Activated B cell treated with CpG ODN at 0.5 μM for 24 hours (primary cell): Measurements from ENCODE around the gene CHMP1A. TPM values are rescaled to one million over a fixed set of nuclear protein-coding genes. Genes with fewer than 3 reads are reported as not detected.
"Not testable (repeated sequence)": the region's sequence is repeated elsewhere in the genome, so short reads cannot be mapped to it uniquely, and the experiment has no call there.

Experiments used
- ATAC-seq: fragments of 200-7000 bp; cut with Tn5 transposase; one replicate; pipeline ENCODE4 v1.10.0; 2021; ENCODE audit warnings: low read depth, mild to moderate bottlenecking, moderate library complexity
- CTCF ChIA-PET: fragments of 350-600 bp; sonication (Branson Sonifier 250); formaldehyde crosslinking; loops from one replicate; lab custom pipeline; 2021; ENCODE audit warnings: antibody characterized with exemption; lab: Charles Lee
- POLR2A ChIA-PET: fragments of 350-600 bp; sonication (Branson Sonifier 250); formaldehyde crosslinking; loops from one replicate; lab custom pipeline; 2021; ENCODE audit warnings: antibody characterized with exemption; lab: Charles Lee
- DNase-seq: peaks from one replicate; pipeline ENCODE4 v3.0.0; 2022
- H3K27ac Mint-ChIP-seq: one replicate; pipeline ENCODE4 v1.8.0; 2020; ENCODE audit warnings: mixed read lengths
- H3K27me3 Mint-ChIP-seq: one replicate; pipeline ENCODE4 v1.8.0; 2021; ENCODE audit warnings: mixed read lengths
- H3K36me3 Mint-ChIP-seq: one replicate; pipeline ENCODE4 v1.8.0; 2021; ENCODE audit warnings: low read depth, mixed read lengths
- H3K4me1 Mint-ChIP-seq: one replicate; pipeline ENCODE4 v1.8.0; 2021; ENCODE audit warnings: mixed read lengths
- H3K4me3 Mint-ChIP-seq: one replicate; pipeline ENCODE4 v1.8.0; 2020; ENCODE audit warnings: mild to moderate bottlenecking, mixed read lengths
- H3K9me3 Mint-ChIP-seq: one replicate; pipeline ENCODE4 v1.8.0; 2020; ENCODE audit warnings: mixed read lengths
- CTCF ChIP-seq: fragments of 200-600 bp; IDR thresholded peaks from one replicate; pipeline ENCODE4 v1.8.0; 2022; ENCODE audit warnings: antibody characterized with exemption, mild to moderate bottlenecking
- intact Hi-C: fragments of 100-400 bp; cut with micrococcal nuclease; formaldehyde crosslinking; loops from one replicate; pipeline ENCODE4 v1.15.1; 2024
- total RNA-seq: library from RNA; stranded (reverse); gene quantifications from 2 replicates; pipeline ENCODE4 v1.2.3, GENCODE V29; 2022

Gene CHMP1A
- total RNA-seq, 1 donor from 2014 or later, result 98.7 TPM

GRCh38 chr16:89701425-89702406 lies 44.2 kb upstream of the CHMP1A start, which contains the start of gene SPATA2L:
SPATA2L (minus strand) TSS chr16:89701705; CDS start chr16:89701232, 473 bp downstream.
- ATAC-seq (peak; percentile 84), DNase-seq (peak; percentile 98)
- Mint-ChIP-seq H3K36me3 (peaks cover 3% of the 10 kb centered on the region), H3K9me3 (no peaks in the 10 kb centered on the region), H3K27me3 (no peaks in the 10 kb centered on the region), H3K4me1 (peaks cover 28% of the 10 kb centered on the region), H3K27ac (peak within 1 kb of the TSS; percentile 74), H3K4me3 (peak within 1 kb of the TSS; percentile 83)
- no peak for TF ChIP-seq CTCF
- intact Hi-C loops, result loop anchor here (1.0 kb wide), 6 partner anchors 10 to 844 kb away; partner anchors contain the start of genes CHMP1A, FANCA, SPATA33 and TRAPPC2L
- CTCF ChIA-PET, result interaction anchor here (3.6 to 3.7 kb wide), 2 partner anchors 92 to 159 kb away, joined by 27 to 30 read pairs; no protein-coding TSS in a partner anchor
- POLR2A ChIA-PET, result interaction anchor here (0.7 to 2.7 kb wide), 7 partner anchors 10 to 249 kb away, joined by 3 to 38 read pairs (median 5); partner anchors contain the start of genes CDK10 and TCF25

GRCh38 chr16:89700649-89701424 lies 43.3 kb upstream of the CHMP1A start:
- peak; percentile 46 for DNase-seq
- peak; percentile 7 for ATAC-seq
- peak overlapping the region; percentile 74 for H3K27ac Mint-ChIP-seq
- CTCF ChIA-PET, result interaction anchor here (0.9 to 3.7 kb wide), 7 partner anchors 11 to 209 kb away, joined by 3 to 30 read pairs (median 4); partner anchors contain the start of gene CDK10
- POLR2A ChIA-PET, result interaction anchor here (0.6 to 2.7 kb wide), 13 partner anchors 9 to 250 kb away, joined by 3 to 38 read pairs (median 5); partner anchors contain the start of genes CDK10, FANCA and TCF25
- no peaks in the 10 kb centered on the region for H3K9me3 Mint-ChIP-seq
- no peak for TF ChIP-seq CTCF
- no peaks in the 10 kb centered on the region for H3K27me3 Mint-ChIP-seq
- peaks cover 4% of the 10 kb centered on the region for H3K36me3 Mint-ChIP-seq
- H3K4me3 Mint-ChIP-seq, result peak overlapping the region; percentile 83
- intact Hi-C loops, result loop anchor here (1.0 kb wide), 7 partner anchors 15 to 844 kb away; partner anchors contain the start of genes CDK10, CHMP1A, FANCA and SPATA33
- peaks cover 29% of the 10 kb centered on the region for H3K4me1 Mint-ChIP-seq

- peaks cover 10% of the 10 kb centered on the region for H3K36me3 Mint-ChIP-seq
- peak overlapping the region; percentile 83 for H3K4me3 Mint-ChIP-seq
- DNase-seq (peak; percentile 93), ATAC-seq (peak; percentile 27)
- no peak for TF ChIP-seq CTCF
- intact Hi-C loops, result loop anchor here (1.0 kb wide), 3 partner anchors 14 to 160 kb away; partner anchors contain the start of genes CDK10 and ZNF276
- H3K9me3 Mint-ChIP-seq, result no peaks in the 10 kb centered on the region
- peaks cover 27% of the 10 kb centered on the region for H3K4me1 Mint-ChIP-seq
- no peaks in the 10 kb centered on the region for H3K27me3 Mint-ChIP-seq
- CTCF ChIA-PET, result interaction anchor here (0.8 to 3.7 kb wide), 9 partner anchors 11 to 210 kb away, joined by 3 to 30 read pairs (median 4); partner anchors contain the start of genes CDK10, CHMP1A and SPATA33
- POLR2A ChIA-PET, result interaction anchor here (0.6 to 2.7 kb wide), 13 partner anchors 10 to 897 kb away, joined by 3 to 38 read pairs (median 4); partner anchors contain the start of genes CDK10, FANCA and TCF25
- H3K27ac Mint-ChIP-seq, result peak overlapping the region; percentile 74
Observed at GRCh38 chr16:89700100-89700648, 42.7 kb upstream of the CHMP1A start.

GRCh38 chr16:89699629-89700099 lies 42.2 kb upstream of the CHMP1A start:
- H3K27ac Mint-ChIP-seq, result peak overlapping the region; percentile 74
- intact Hi-C loops, result loop anchor here (1.0 kb wide), 3 partner anchors 13 to 161 kb away; partner anchors contain the start of genes CDK10 and ZNF276

GRCh38 chr16:89698717-89699116 lies 41.2 kb upstream of the CHMP1A start:
- H3K4me3 Mint-ChIP-seq, H3K27ac Mint-ChIP-seq, DNase-seq, ATAC-seq, H3K27me3 Mint-ChIP-seq, H3K9me3 Mint-ChIP-seq, intact Hi-C loops: not testable (repeated sequence)
- ChIA-PET POLR2A (interaction anchor here (0.7 to 1.6 kb wide), 3 partner anchors 12 to 42 kb away, joined by 3 to 7 read pairs (median 4); partner anchors contain the start of genes CDK10 and VPS9D1), CTCF (interaction anchor here (3.6 to 3.7 kb wide), 2 partner anchors 95 to 162 kb away, joined by 27 to 30 read pairs; no protein-coding TSS in a partner anchor)
- H3K4me1 Mint-ChIP-seq, result peaks cover 31% of the 10 kb centered on the region
- peaks cover 18% of the 10 kb centered on the region for H3K36me3 Mint-ChIP-seq

More at GRCh38 chr16:89699629-89700099, 42.2 kb upstream of the CHMP1A start:
- CTCF ChIA-PET, result interaction anchor here (0.8 to 3.7 kb wide), 8 partner anchors 13 to 210 kb away, joined by 3 to 30 read pairs (median 4); partner anchors contain the start of genes CDK10, CHMP1A and SPATA33
- Mint-ChIP-seq H3K4me3 (peak overlapping the region; percentile 83), H3K36me3 (peaks cover 14% of the 10 kb centered on the region), H3K4me1 (peaks cover 27% of the 10 kb centered on the region)
- POLR2A ChIA-PET, result interaction anchor here (0.6 to 2.7 kb wide), 9 partner anchors 10 to 897 kb away, joined by 3 to 38 read pairs (median 5); partner anchors contain the start of genes CDK10, FANCA and TCF25
- not testable (repeated sequence) for DNase-seq, H3K9me3 Mint-ChIP-seq, H3K27me3 Mint-ChIP-seq, ATAC-seq
